H1 (cell line): ENCODE measurements around the gene FBXL14. TPM values are rescaled to one million over a fixed set of nuclear protein-coding genes. Genes with fewer than 3 reads are reported as not detected.

Experiments used
- CTCF ChIA-PET: fragments of 300-600 bp; sonication (Branson Sonifier 250); formaldehyde crosslinking; loops from one replicate; lab custom pipeline; 2021; ENCODE audit not compliant: partially characterized antibody; lab: Charles Lee
- POLR2A ChIA-PET: fragments of 300-600 bp; sonication (Branson Sonifier 250); formaldehyde crosslinking; loops from one replicate; lab custom pipeline; 2021; ENCODE audit warnings: inconsistent platforms; ENCODE audit not compliant: partially characterized antibody; lab: Charles Lee
- DNase-seq, 2 experiments: peaks; one replicate each; pipeline versions ENCODE4 v3.0.0 to v3.0.0-alpha.2; 2010 to 2022; ENCODE audit warnings: low spot score in 2 of 2, low read depth in 1 of 2, mixed read lengths in 1 of 2
- FAIRE-seq: peaks from 2 replicates; lab custom pipeline; 2011; peaks lifted over from hg19 to GRCh38; lab: Jason Lieb, UNC
- H2AFZ ChIP-seq: 2 replicates; pipeline ENCODE4 v1.8.1; 2012; ENCODE audit warnings: low read length, inconsistent platforms
- H2AK5ac ChIP-seq: 2 replicates; pipeline ENCODE4 v1.6.1; 2013; ENCODE audit warnings: low read depth, low read length
- H2BK120ac ChIP-seq: replicated peaks from 2 replicates; pipeline ENCODE3; 2013; ENCODE audit warnings: low read depth, low read length, inconsistent platforms
- H2BK12ac ChIP-seq: 2 replicates; pipeline ENCODE4 v1.6.1; 2013; ENCODE audit warnings: low read depth, low read length
- H2BK15ac ChIP-seq: 2 replicates; pipeline ENCODE4 v1.6.1; 2013; ENCODE audit warnings: low read length
- H2BK20ac ChIP-seq: 2 replicates; pipeline ENCODE4 v1.6.1; 2013; ENCODE audit warnings: low read length
- H2BK5ac ChIP-seq: 2 replicates; pipeline ENCODE4 v1.6.1; 2013; ENCODE audit warnings: low read depth, low read length
- H3K14ac ChIP-seq: 2 replicates; pipeline ENCODE4 v1.6.1; 2013; ENCODE audit warnings: inconsistent platforms; ENCODE audit not compliant: insufficient read length
- H3K18ac ChIP-seq: 2 replicates; pipeline ENCODE4 v1.6.1; 2013; ENCODE audit warnings: low read length; ENCODE audit errors: extremely low read depth
- H3K23ac ChIP-seq: 2 replicates; pipeline ENCODE4 v1.6.1; 2013; ENCODE audit warnings: inconsistent platforms; ENCODE audit not compliant: insufficient read length
- H3K23me2 ChIP-seq: 2 replicates; pipeline ENCODE4 v1.6.1; 2013; ENCODE audit warnings: low read depth, low read length
- H3K27ac ChIP-seq: 2 replicates; pipeline ENCODE4 v1.6.1; 2011; ENCODE audit warnings: low read depth, low read length, inconsistent platforms
- H3K27me3 ChIP-seq, 4 experiments: replicated peaks in 1 of 4; 1 replicate in 1 of 4; 2 replicates in 3 of 4; pipeline versions ENCODE4 v1.6.1 to v1.8.1; 2011 to 2013; ENCODE audit warnings: low read length in 3 of 4, mild to moderate bottlenecking in 3 of 4, inconsistent platforms in 2 of 4, mixed read lengths in 2 of 4, moderate library complexity in 1 of 4; ENCODE audit not compliant: control insufficient read depth in 3 of 4, insufficient read depth in 3 of 4; ENCODE audit errors: extremely low read depth in 1 of 4
- H3K36me3 ChIP-seq, 4 experiments: 2 replicates each; pipeline versions ENCODE4 v1.6.1 to v1.8.1; 2011 to 2013; ENCODE audit warnings: mild to moderate bottlenecking in 4 of 4, low read length in 3 of 4, moderate library complexity in 2 of 4, control low read depth in 1 of 4, inconsistent platforms in 1 of 4; ENCODE audit not compliant: insufficient read depth in 4 of 4, control insufficient read depth in 2 of 4
- H3K4ac ChIP-seq: replicated peaks from 2 replicates; pipeline ENCODE3; 2013; ENCODE audit warnings: low read length, low read depth, mixed read lengths, inconsistent platforms; ENCODE audit not compliant: insufficient read length
- H3K4me1 ChIP-seq, 4 experiments: replicated peaks in 1 of 4; 1 replicate in 1 of 4; 2 replicates in 3 of 4; pipeline versions ENCODE4 v1.6.1 to v1.8.1; 2011 to 2013; ENCODE audit warnings: low read length in 3 of 4, inconsistent platforms in 2 of 4, mixed read lengths in 1 of 4; ENCODE audit not compliant: insufficient read depth in 4 of 4, control insufficient read depth in 3 of 4
- H3K4me2 ChIP-seq, 2 experiments: 2 replicates each; pipeline versions ENCODE4 v1.6.1 to v1.8.1; 2011 to 2013; ENCODE audit warnings: low read depth in 2 of 2, low read length in 2 of 2, control low read depth in 1 of 2, inconsistent platforms in 1 of 2, mild to moderate bottlenecking in 1 of 2; ENCODE audit not compliant: insufficient read depth in 1 of 2
- H3K4me3 ChIP-seq, 4 experiments: fragments of 200-600, 300-600 bp in 1 of 4; sonication (generic), shearing (Covaris generic), sonication (Bioruptor Twin) in 1 of 4; 2 replicates each; pipeline versions ENCODE4 v1.5.1 to v1.8.1; 2011 to 2016; ENCODE audit warnings: low read length in 4 of 4, low read depth in 3 of 4, control low read depth in 2 of 4, inconsistent platforms in 2 of 4, mild to moderate bottlenecking in 2 of 4, mixed read lengths in 1 of 4, moderate library complexity in 1 of 4; ENCODE audit not compliant: insufficient read depth in 2 of 4; ENCODE audit errors: extremely low read depth in 1 of 4
- H3K56ac ChIP-seq: replicated peaks from 2 replicates; pipeline ENCODE3; 2013; ENCODE audit warnings: low read depth, mild to moderate bottlenecking, mixed read lengths, low read length, inconsistent platforms; ENCODE audit not compliant: insufficient read length
- H3K79me1 ChIP-seq: 2 replicates; pipeline ENCODE4 v1.6.1; 2013; ENCODE audit warnings: low read depth, low read length, control low read depth
- H3K79me2 ChIP-seq, 2 experiments: 2 replicates each; pipeline versions ENCODE4 v1.6.1 to v1.8.1; 2012 to 2013; ENCODE audit warnings: low read length in 2 of 2, mild to moderate bottlenecking in 2 of 2, inconsistent platforms in 1 of 2; ENCODE audit not compliant: insufficient read depth in 2 of 2, control insufficient read depth in 1 of 2
- H3K9ac ChIP-seq, 4 experiments: replicated peaks in 1 of 4; 1 replicate in 1 of 4; 2 replicates in 3 of 4; pipeline versions ENCODE4 v1.6.1 to v1.8.1; 2011 to 2013; ENCODE audit warnings: low read depth in 3 of 4, low read length in 3 of 4, control low read depth in 2 of 4, mild to moderate bottlenecking in 2 of 4, moderate library complexity in 2 of 4, inconsistent platforms in 1 of 4; ENCODE audit errors: extremely low read depth in 1 of 4
- H3K9me3 ChIP-seq, 2 experiments: 2 replicates each; pipeline versions ENCODE4 v1.6.1 to v1.8.1; 2012 to 2013; ENCODE audit warnings: mild to moderate bottlenecking in 2 of 2, moderate library complexity in 2 of 2, control low read depth in 1 of 2, inconsistent platforms in 1 of 2, low read depth in 1 of 2, low read length in 1 of 2, mixed read lengths in 1 of 2; ENCODE audit not compliant: insufficient read depth in 2 of 2
- H4K20me1 ChIP-seq, 2 experiments: replicated peaks in 1 of 2; 2 replicates each; pipeline versions ENCODE3 to v1.8.1; 2011 to 2013; ENCODE audit warnings: inconsistent platforms in 2 of 2, low read length in 2 of 2, mild to moderate bottlenecking in 1 of 2; ENCODE audit not compliant: insufficient read depth in 2 of 2, control insufficient read depth in 1 of 2
- H4K5ac ChIP-seq: 2 replicates; pipeline ENCODE4 v1.6.1; 2013; ENCODE audit warnings: low read length, low read depth, mixed read lengths, inconsistent platforms; ENCODE audit not compliant: insufficient read length
- H4K8ac ChIP-seq: 2 replicates; pipeline ENCODE4 v1.8.0; 2013; ENCODE audit warnings: mild to moderate bottlenecking, moderate library complexity, low read length, inconsistent platforms; ENCODE audit not compliant: insufficient read depth; ENCODE audit errors: extremely low read depth
- H4K91ac ChIP-seq: replicated peaks from 2 replicates; pipeline ENCODE3; 2013; ENCODE audit warnings: low read length, mixed read lengths, inconsistent platforms; ENCODE audit not compliant: insufficient read length
- HDAC6 ChIP-seq: IDR thresholded peaks from one replicate; pipeline ENCODE4 v1.7.1; 2012; ENCODE audit warnings: low read depth, mild to moderate bottlenecking, inconsistent platforms, low read length, moderate library complexity
- POLR2A ChIP-seq, 2 experiments: IDR thresholded peaks; 1 replicate in 1 of 2; 2 replicates in 1 of 2; pipeline ENCODE4 v1.6.1; 2011; ENCODE audit warnings: low read depth in 2 of 2, low read length in 2 of 2, mild to moderate bottlenecking in 2 of 2; ENCODE audit errors: control extremely low read depth in 1 of 2
- SIX5 ChIP-seq: IDR thresholded peaks from 2 replicates; pipeline ENCODE4 v1.6.1; 2011; ENCODE audit warnings: mild to moderate bottlenecking, low read depth, low read length
- WGBS, 2 experiments: shearing (Covaris generic) in 1 of 2; methylation state at CpG; one replicate each; pipeline versions ENCODE4 v1.1.6 to v1.1.7; 2013 to 2015; ENCODE audit warnings: low lambda C conversion rate in 2 of 2, mixed read lengths in 2 of 2, inconsistent platforms in 1 of 2, low coverage in 1 of 2, missing lambda C conversion rate in 1 of 2; ENCODE audit not compliant: insufficient replicate concordance in 2 of 2, insufficient coverage in 1 of 2, insufficient read length in 1 of 2; ENCODE audit errors: extremely low coverage in 1 of 2, missing lambda C conversion rate in 1 of 2; 5-methylcytosine and 5-hydroxymethylcytosine counted together
- polyA plus RNA-seq, 7 experiments: library from polyadenylated mRNA; depleted of rRNA in 3 of 7; stranded (reverse) in 5 of 7; unstranded in 2 of 7; fragments of >200 nt in 5 of 7; fragments of 200-250 nt in 2 of 7; gene quantifications; 1 replicate in 5 of 7; 2 replicates in 1 of 7; 4 replicates in 1 of 7; pipeline versions ENCODE4 v1.2.1 to v1.2.3, GENCODE V29; 2011 to 2013; ENCODE audit warnings: missing spikeins in 2 of 7, mixed read lengths in 2 of 7
- total RNA-seq: library from RNA; stranded (reverse); fragmentation: NEBNext Ultra II Directional; extraction: Animal tissue kit (Norgen Biotek cat#: 25700); gene quantifications from 2 replicates; pipeline ENCODE4 v1.2.1, GENCODE V29; 2021

Gene FBXL14
- total and polyA plus RNA-seq, 2 of the 8 experiments (the other 6 are each of a cell fraction or from before 2014, with no cell fraction given), result 5.5 to 9.6 TPM

GRCh38 chr12:1551496-1551895, 42.9 kb downstream of the FBXL14 start:
- Histone ChIP-seq H3K9ac (no peak overlapping the region), H3K36me3 (no peaks in the 10 kb centered on the region), H2BK12ac (no peak overlapping the region), H2BK20ac (no peak overlapping the region), H4K5ac (no peak overlapping the region), H2AFZ (no peak overlapping the region), H3K18ac (no peak overlapping the region), H2BK5ac (no peak overlapping the region), H3K4me2 (no peak overlapping the region), H3K79me2 (no peaks in the 10 kb centered on the region), H3K4me3 (no peak overlapping the region), H4K20me1 (peaks cover 0 to 4% of the 10 kb centered on the region in 2 experiments), H3K56ac (no peak overlapping the region), H3K79me1 (no peaks in the 10 kb centered on the region), H2BK120ac (no peak overlapping the region), H3K23me2 (no peaks in the 10 kb centered on the region), H2AK5ac (no peak overlapping the region), H3K27ac (no peak overlapping the region), H4K8ac (no peak overlapping the region), H2BK15ac (no peak overlapping the region), H3K23ac (no peak overlapping the region), H3K27me3 (no peaks in the 10 kb centered on the region; a peak in 1 of 7 replicates), H3K9me3 (no peaks in the 10 kb centered on the region), H3K14ac (no peak overlapping the region), H3K4me1 (peaks cover 0 to 3% (median 0%) of the 10 kb centered on the region in 4 experiments; a peak in 1 of 7 replicates), H3K4ac (no peak overlapping the region), H4K91ac (no peak overlapping the region)
- TF ChIP-seq HDAC6 (no peak), SIX5 (no peak), POLR2A (IDR thresholded peaks at IDR 0.05; ENCODE audit: control extremely low read depth in 1 of 2, low read depth in 2 of 2, low read length in 2 of 2) (no peak)
- POLR2A ChIA-PET, result no interaction called here
- DNase-seq, result no peak
- FAIRE-seq, result no peak
- CTCF ChIA-PET, result interaction anchor here (0.6 to 1.3 kb wide), 2 partner anchors 32 to 34 kb away, joined by 3 to 4 read pairs; no protein-coding TSS in a partner anchor
- 89% methylated on average over 6 of the region's 6 CpGs; no CpG with 5 or more reads in 1 of the 2 experiments for WGBS, 2 experiments
